Activated T-helper 1 cell treated with anti-CD3 and anti-CD28 coated beads, Interleukin-12 subunit alpha, Interleukin-12 subunit beta, Interleukin-2, Interleukin-4 antibody, amounts not matched to agents 30 ng/mL and 10 ng/mL and 1 ng/mL, durations not matched to agents 14 hours and 24 hours and 36 hours (primary cell): Measurements from ENCODE around the gene CFAP97. TPM values are rescaled to one million over a fixed set of nuclear protein-coding genes. Genes with fewer than 3 reads are reported as not detected.
"Not testable (repeated sequence)": the region's sequence is repeated elsewhere in the genome, so short reads cannot be mapped to it uniquely, and the experiment has no call there.

ENCODE experiments used
- DNase-seq: peaks from one replicate; pipeline ENCODE4 v3.0.0; 2021; ENCODE audit warnings: low spot score
- H3K27ac Mint-ChIP-seq: one replicate; pipeline ENCODE4 v1.8.0; 2021; ENCODE audit warnings: mild to moderate bottlenecking, mixed read lengths
- H3K27me3 Mint-ChIP-seq: one replicate; pipeline ENCODE4 v1.8.0; 2022; ENCODE audit warnings: mild to moderate bottlenecking, moderate library complexity, mixed read lengths; ENCODE audit not compliant: insufficient read depth
- H3K36me3 Mint-ChIP-seq: one replicate; pipeline ENCODE4 v1.8.0; 2021; ENCODE audit warnings: low read depth, mixed read lengths
- H3K4me1 Mint-ChIP-seq: one replicate; pipeline ENCODE4 v1.8.0; 2021; ENCODE audit warnings: low read depth, mixed read lengths
- H3K4me3 Mint-ChIP-seq: one replicate; pipeline ENCODE4 v1.8.0; 2021; ENCODE audit warnings: mild to moderate bottlenecking, moderate library complexity, mixed read lengths
- H3K9me3 Mint-ChIP-seq: one replicate; pipeline ENCODE4 v1.8.0; 2021; ENCODE audit warnings: mixed read lengths
- intact Hi-C: fragments of 100-400 bp; cut with micrococcal nuclease; formaldehyde crosslinking; loops from one replicate; pipeline ENCODE4 v1.15.1; 2024
- total RNA-seq: library from RNA; stranded (reverse); gene quantifications from 2 replicates; pipeline ENCODE4 v1.2.3, GENCODE V29; 2022

Gene CFAP97
- total RNA-seq, 1 donor from 2014 or later: 54.6 TPM

GRCh38 chr4:185218312-185218711, 14.5 kb upstream of the CFAP97 start:
- Mint-ChIP-seq H3K9me3 (no peaks in the 10 kb centered on the region), H3K36me3 (peaks cover 9% of the 10 kb centered on the region), H3K27me3 (no peaks in the 10 kb centered on the region), H3K4me1 (peaks cover 10% of the 10 kb centered on the region), H3K4me3 (no peak overlapping the region), H3K27ac (no peak overlapping the region)
- intact Hi-C loops: no loop called here
- DNase-seq: no peak

GRCh38 chr4:185217408-185217975, 13.7 kb upstream of the CFAP97 start:
- Mint-ChIP-seq H3K27ac (no peak overlapping the region), H3K4me3 (no peak overlapping the region), H3K27me3 (no peaks in the 10 kb centered on the region), H3K4me1 (peaks cover 16% of the 10 kb centered on the region), H3K36me3 (peaks cover 11% of the 10 kb centered on the region), H3K9me3 (no peaks in the 10 kb centered on the region)
- DNase-seq: no peak
- intact Hi-C loops: no loop called here

- Mint-ChIP-seq H3K27me3 (peaks cover 4% of the 10 kb centered on the region), H3K4me1 (peaks cover 31% of the 10 kb centered on the region), H3K9me3 (no peaks in the 10 kb centered on the region), H3K4me3 (no peak overlapping the region), H3K27ac (no peak overlapping the region), H3K36me3 (peaks cover 6% of the 10 kb centered on the region)
- intact Hi-C loops: no loop called here
- no peak for DNase-seq
These were observed 11.5 kb upstream of the CFAP97 start for GRCh38 chr4:185215261-185215660.

- DNase-seq: no peak
- Mint-ChIP-seq H3K27me3 (peaks cover 4% of the 10 kb centered on the region), H3K9me3 (no peaks in the 10 kb centered on the region), H3K27ac (no peak overlapping the region), H3K4me1 (peaks cover 26% of the 10 kb centered on the region), H3K4me3 (no peak overlapping the region), H3K36me3 (peaks cover 6% of the 10 kb centered on the region)
- intact Hi-C loops: no loop called here
These were observed 10.1 kb upstream of the CFAP97 start for GRCh38 chr4:185213877-185214276.

- H3K4me3 Mint-ChIP-seq: no peak overlapping the region
- H3K27ac Mint-ChIP-seq: no peak overlapping the region
- H3K9me3 Mint-ChIP-seq: no peaks in the 10 kb centered on the region
- peaks cover 6% of the 10 kb centered on the region for H3K36me3 Mint-ChIP-seq
- H3K27me3 Mint-ChIP-seq: peaks cover 4% of the 10 kb centered on the region
- DNase-seq: no peak
- peaks cover 29% of the 10 kb centered on the region for H3K4me1 Mint-ChIP-seq
- intact Hi-C loops: no loop called here
These were observed 8.8 kb upstream of the CFAP97 start for GRCh38 chr4:185212581-185212980.

- DNase-seq: no peak
- H3K4me3 Mint-ChIP-seq: peak overlapping the region; percentile 92
- no peaks in the 10 kb centered on the region for H3K9me3 Mint-ChIP-seq
- peaks cover 4% of the 10 kb centered on the region for H3K27me3 Mint-ChIP-seq
- peaks cover 29% of the 10 kb centered on the region for H3K4me1 Mint-ChIP-seq
- H3K27ac Mint-ChIP-seq: no peak overlapping the region
- intact Hi-C loops: loop anchor here (1.0 to 2.0 kb wide), 2 partner anchors 8 to 35 kb away; partner anchors contain the start of gene CFAP97
- peaks cover 6% of the 10 kb centered on the region for H3K36me3 Mint-ChIP-seq
These were observed 7.8 kb upstream of the CFAP97 start for GRCh38 chr4:185211641-185212040.

GRCh38 chr4:185211035-185211434, 7.2 kb upstream of the CFAP97 start:
- Mint-ChIP-seq H3K4me1 (peaks cover 29% of the 10 kb centered on the region), H3K9me3 (no peaks in the 10 kb centered on the region), H3K27me3 (peaks cover 4% of the 10 kb centered on the region), H3K4me3 (peak overlapping the region; percentile 92), H3K27ac (peak overlapping the region; percentile 86), H3K36me3 (peaks cover 6% of the 10 kb centered on the region)
- DNase-seq: no peak
- intact Hi-C loops: loop anchor here (1.0 to 2.0 kb wide), 2 partner anchors 8 to 36 kb away; partner anchors contain the start of gene CFAP97

GRCh38 chr4:185210102-185210981, 6.5 kb upstream of the CFAP97 start:
- Mint-ChIP-seq H3K4me1 (peaks cover 29% of the 10 kb centered on the region), H3K4me3 (peak overlapping the region; percentile 92), H3K9me3 (no peaks in the 10 kb centered on the region), H3K27ac (peak overlapping the region; percentile 86), H3K36me3 (peaks cover 6% of the 10 kb centered on the region), H3K27me3 (peaks cover 4% of the 10 kb centered on the region)
- intact Hi-C loops: loop anchor here (2.0 kb wide), 1 partner anchor 36 kb away; no protein-coding TSS in a partner anchor
- DNase-seq: peak; percentile 31

GRCh38 chr4:185209852-185210101, 6.0 kb upstream of the CFAP97 start:
- H3K4me3 Mint-ChIP-seq, H3K36me3 Mint-ChIP-seq, H3K9me3 Mint-ChIP-seq, DNase-seq, H3K27me3 Mint-ChIP-seq, H3K27ac Mint-ChIP-seq: not testable (repeated sequence)
- intact Hi-C loops: loop anchor here (1.0 to 10.0 kb wide), 5 partner anchors 37 to 675 kb away; partner anchors contain the start of genes ANKRD37, CENPU and UFSP2
- peaks cover 33% of the 10 kb centered on the region for H3K4me1 Mint-ChIP-seq

GRCh38 chr4:185209031-185209851, 5.4 kb upstream of the CFAP97 start, which contains the start of gene SNX25:
TSS of gene SNX25 (plus strand) at chr4:185209598. CDS start at chr4:185209827, 229 bp downstream.
- peaks cover 38% of the 10 kb centered on the region for H3K4me1 Mint-ChIP-seq
- intact Hi-C loops: loop anchor here (1.0 to 10.0 kb wide), 4 partner anchors 187 to 674 kb away; partner anchors contain the start of genes ANKRD37, CENPU and UFSP2
- DNase-seq: peak; percentile 86
- peaks cover 4% of the 10 kb centered on the region for H3K27me3 Mint-ChIP-seq
- peak within 1 kb of the TSS; percentile 92 for H3K4me3 Mint-ChIP-seq
- no peaks in the 10 kb centered on the region for H3K9me3 Mint-ChIP-seq
- H3K36me3 Mint-ChIP-seq: peaks cover 6% of the 10 kb centered on the region
- H3K27ac Mint-ChIP-seq: peak within 1 kb of the TSS; percentile 86

- Mint-ChIP-seq H3K36me3 (no peaks in the 10 kb centered on the region), H3K4me1 (peaks cover 43% of the 10 kb centered on the region), H3K27ac (no peak overlapping the region), H3K4me3 (no peak overlapping the region), H3K27me3 (peaks cover 5% of the 10 kb centered on the region), H3K9me3 (no peaks in the 10 kb centered on the region)
- intact Hi-C loops: loop anchor here (10.0 kb wide), 1 partner anchor 673 kb away; no protein-coding TSS in a partner anchor
- DNase-seq: no peak
These were observed 3.7 kb upstream of the CFAP97 start for GRCh38 chr4:185207466-185207865.

- peaks cover 1% of the 10 kb centered on the region for H3K27me3 Mint-ChIP-seq
- H3K4me1 Mint-ChIP-seq: peaks cover 46% of the 10 kb centered on the region
- no peak overlapping the region for H3K4me3 Mint-ChIP-seq
These were observed 2.0 kb upstream of the CFAP97 start for GRCh38 chr4:185205697-185206342.

More at GRCh38 chr4:185205697-185206342, 2.0 kb upstream of the CFAP97 start:
- no peak overlapping the region for H3K27ac Mint-ChIP-seq
- intact Hi-C loops: loop anchor here (2.0 to 10.0 kb wide), 3 partner anchors 139 to 671 kb away; partner anchors contain the start of genes CASP3 and PRIMPOL
- H3K36me3 Mint-ChIP-seq: no peaks in the 10 kb centered on the region
- no peak for DNase-seq
- H3K9me3 Mint-ChIP-seq: no peaks in the 10 kb centered on the region
